HG03520 (cell line): ENCODE measurements around the gene PPFIA3.
"Not testable (repeated sequence)": the region's sequence is repeated elsewhere in the genome, so short reads cannot be mapped to it uniquely, and the experiment has no call there.

ENCODE experiments used
- ATAC-seq: cut with Tn5 transposase; IDR thresholded peaks from one replicate; pipeline ENCODE4 v1.9.1; 2021; ENCODE audit warnings: mild to moderate bottlenecking, moderate library complexity; ENCODE audit not compliant: unreplicated experiment

Gene PPFIA3

DNA sequence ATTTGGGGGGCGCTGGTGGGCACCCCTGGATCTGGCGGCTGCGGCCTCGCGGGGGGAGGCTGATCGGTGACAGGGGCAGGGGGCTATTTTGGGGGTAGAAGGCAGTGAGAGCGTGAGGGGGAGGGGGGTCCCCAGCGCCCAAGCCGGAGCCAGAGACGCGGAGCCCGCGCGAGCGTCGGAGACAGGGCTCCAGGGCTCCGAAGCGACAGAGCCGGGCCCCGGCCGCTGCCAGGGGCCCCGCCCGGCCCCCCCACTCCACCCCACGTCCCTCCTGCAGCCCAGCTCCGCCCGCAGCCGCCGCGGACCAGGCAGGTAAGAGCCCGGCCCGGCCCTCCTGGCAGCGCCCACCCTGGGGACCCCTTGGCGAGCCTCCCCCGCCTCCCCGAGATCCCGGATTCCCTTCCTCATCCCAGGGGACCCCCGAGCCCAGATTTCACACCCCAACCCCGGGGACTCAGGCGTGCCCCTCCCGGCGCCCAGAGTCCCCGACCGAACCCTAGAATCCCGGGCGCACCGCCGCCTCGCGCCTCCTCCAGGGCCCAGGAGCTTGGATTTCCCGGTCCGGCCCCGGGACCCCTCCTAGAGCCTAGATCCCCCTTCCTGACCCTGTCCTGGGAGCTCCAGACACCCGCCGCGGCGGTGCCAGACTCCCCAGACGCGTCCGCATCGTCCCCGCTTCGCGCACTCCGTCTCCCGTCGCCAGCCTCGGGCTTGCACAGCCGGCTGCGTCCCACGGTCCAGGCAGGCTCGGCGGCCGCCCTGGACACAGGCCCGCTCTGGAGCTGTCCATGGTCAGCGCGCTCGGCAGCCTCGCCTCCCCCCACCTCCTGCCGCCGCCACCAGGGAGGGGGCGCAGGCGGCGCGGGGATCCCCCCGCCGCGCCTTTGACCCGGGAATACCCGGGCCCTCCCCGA lies at the start of gene PPFIA3:
PPFIA3 (plus strand) TSS at position 134 of the 914 bp plus-strand sequence. CDS start 8,330 bp downstream, outside the sequence.
- ATAC-seq, result no peak

DNA sequence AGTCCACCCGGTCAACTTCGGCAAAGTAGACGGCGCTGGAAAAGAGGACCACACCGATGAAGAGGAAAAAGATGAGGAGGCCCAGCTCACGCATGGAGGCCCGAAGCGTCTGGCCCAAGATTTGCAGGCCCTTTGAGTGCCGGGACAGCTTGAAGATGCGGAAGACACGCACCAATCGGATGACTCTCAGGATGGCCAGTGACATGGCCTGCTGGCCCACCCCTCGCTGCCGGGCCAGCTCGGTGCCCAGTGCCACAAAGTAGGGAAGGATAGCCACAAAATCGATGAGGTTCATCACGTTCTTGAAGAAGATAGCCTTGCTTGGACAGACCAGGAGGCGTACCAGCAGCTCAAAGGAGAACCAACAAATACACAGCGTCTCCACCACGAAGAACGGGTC lies 48.9 kb upstream of the PPFIA3 start:
- ATAC-seq, result no peak

DNA sequence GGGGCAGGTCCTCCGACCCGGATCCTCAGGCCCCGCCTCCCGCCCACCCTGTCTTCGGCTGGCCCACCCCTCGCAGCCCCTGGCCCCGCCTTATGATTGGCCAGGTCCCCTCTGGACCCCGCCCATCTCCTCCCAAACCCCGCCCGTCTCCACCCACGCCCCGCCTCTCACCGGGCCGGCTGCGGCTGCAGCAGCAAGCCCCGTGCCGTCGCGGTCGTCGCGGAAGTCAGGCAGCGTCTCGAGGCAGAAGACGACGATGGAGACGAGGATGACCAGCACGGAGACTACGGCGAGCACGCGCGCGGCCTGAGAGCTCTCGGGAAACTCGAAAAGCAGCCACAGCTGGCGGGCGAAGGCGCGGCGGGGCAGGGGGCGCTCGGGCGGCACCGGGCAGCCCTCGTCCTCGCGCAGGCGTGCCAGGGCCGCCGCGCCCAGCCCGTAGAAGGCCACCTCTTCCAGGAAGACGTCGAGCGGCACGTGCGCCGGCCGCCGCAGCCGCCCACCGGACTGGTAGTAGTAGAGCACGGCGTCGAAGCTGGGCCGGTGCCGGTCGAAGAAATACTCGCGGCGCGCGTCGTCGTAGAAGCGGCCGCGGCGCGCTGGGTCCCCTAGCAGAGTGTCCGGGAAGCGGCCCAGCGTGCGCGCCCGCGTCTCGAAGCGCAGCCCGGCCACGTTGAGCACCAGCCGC lies 47.3 kb upstream of the PPFIA3 start:
- ATAC-seq, result no peak

DNA sequence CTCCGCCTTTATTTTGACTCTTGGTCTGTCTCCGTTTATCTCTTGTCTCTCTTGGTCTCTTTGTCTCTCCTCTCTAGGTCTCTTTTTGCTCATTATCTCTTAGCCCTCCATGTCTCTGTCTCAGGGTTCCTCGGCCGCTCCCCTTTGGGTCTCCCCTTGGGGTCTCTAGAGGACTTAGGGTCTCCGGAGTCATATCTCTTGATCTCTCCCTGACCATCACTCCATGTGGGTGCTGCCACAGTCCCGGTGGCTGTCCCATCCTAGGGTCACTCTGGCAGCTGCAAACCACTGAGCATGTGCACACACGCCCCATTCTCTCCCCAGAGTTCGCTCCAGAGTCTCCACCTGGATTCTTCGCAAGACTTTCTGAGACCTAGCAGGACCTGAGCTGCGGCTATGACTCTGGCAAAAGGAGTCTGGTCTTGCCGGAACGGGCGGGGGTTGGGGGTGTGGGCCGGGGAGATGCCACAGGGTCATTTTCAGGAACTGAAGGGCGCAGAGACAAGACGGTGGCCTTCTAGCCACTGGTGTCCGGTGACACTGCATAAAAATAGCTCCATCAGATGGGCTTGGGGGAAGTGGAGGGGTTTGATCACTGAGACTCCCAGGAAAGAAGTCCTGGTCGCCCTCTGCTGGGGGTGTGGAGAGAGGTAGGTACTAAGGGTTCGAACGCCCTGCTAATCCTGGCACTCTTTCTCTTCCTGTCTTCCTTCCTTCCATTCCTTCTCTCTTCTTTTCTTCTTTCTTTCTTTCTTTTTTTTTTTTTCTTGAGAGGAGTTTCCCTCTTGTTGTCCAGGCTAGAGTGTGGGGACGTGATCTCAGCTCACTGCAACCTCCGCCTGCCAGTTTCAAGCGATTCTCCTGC lies 45.6 kb upstream of the PPFIA3 start:
- no peak for ATAC-seq

DNA sequence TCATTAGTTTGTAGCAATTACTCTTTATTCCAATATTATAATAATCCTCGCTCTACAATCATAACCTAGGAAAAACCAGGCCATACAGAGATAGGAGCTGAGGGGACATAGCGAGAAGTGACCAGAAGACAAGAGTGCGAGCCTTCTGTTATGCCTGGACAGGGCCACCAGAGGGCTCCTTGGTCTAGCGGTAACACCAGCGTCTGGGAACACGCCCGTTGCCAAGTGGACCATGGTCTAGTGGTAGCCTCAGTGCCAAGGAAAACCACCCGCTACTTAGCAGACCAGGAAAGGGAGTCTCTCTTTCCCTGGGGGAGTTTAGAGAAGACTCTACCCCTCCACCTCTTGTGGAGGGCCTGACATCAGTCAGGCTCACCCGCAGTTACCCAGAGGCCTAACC lies 44.5 kb upstream of the PPFIA3 start:
- not testable (repeated sequence) for ATAC-seq

DNA sequence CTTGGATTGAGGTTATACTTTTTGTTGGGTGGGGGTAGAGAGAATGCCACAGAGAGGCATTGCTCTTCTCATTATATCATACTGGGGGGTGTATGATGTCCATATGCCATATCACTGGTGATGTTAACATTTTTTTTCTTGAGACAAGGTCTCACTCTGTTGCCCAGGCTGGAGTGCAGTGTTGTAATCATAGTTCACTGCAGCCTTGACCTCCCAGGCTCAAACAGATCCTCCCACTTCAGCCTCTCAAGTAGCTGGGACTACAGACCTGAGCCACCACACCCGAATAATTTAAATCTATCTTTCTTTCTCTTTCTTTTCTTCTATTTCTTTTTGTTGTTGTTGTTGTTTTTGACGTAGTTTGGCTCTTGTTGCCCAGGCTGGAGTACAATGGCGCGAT lies 39.0 kb upstream of the PPFIA3 start:
- no peak for ATAC-seq

DNA sequence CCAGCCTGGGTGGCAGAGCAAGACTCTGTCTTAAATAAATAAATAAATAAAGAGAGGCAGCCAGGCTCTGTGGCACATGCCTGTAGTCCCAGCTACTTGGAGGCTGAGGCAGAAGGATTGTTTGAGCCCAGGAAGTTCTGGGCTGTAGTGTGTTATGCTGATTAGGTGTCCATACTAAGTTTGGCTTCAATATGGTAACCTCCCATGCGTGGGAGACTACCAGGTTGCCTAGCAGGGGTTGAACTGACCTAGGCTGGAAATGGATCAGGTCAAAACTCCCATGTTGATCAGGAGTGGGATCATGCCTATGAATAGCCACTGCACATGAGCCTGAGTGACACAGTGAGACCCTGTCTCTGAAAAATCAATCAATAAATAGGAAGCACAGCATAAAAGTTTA lies 38.1 kb upstream of the PPFIA3 start:
- ATAC-seq, result no peak

DNA sequence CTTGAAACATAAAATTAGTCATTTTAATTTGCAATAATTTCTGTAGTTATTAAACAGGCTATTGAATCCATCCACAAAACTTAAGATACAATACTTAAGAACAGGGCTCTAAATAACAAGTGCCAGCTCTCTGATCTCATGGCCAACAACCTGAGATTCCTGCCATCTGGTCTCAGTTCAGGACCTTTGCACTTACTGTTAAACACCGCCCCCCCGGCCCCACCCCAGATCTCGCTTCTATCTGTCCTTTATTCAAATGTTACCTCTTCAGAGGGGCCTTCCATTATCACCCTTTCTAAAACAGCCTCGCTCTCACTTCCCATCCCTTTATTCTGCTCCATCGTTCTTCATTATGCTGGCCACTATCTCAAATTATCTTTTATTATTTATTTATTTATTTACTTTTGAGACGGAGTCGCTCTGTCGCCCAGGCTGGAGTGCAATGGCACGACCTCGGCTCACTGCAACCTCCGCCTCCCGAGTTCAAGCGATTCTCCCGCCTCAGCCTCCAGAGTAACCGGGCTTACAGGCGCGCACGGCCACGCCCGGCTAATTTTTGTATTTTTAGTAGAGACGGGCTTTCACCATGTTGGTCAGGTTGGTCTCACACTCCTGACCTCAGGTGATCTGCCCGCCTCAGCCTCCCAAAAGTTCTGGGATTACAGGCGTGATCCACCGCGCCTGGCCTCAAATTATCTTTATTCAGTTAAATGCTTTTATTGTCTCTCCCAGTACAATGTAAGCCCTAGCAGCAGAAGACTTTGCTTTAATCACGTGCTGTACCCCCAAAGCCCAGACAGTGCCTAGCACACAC lies 34.9 kb upstream of the PPFIA3 start:
- ATAC-seq, result no peak

DNA sequence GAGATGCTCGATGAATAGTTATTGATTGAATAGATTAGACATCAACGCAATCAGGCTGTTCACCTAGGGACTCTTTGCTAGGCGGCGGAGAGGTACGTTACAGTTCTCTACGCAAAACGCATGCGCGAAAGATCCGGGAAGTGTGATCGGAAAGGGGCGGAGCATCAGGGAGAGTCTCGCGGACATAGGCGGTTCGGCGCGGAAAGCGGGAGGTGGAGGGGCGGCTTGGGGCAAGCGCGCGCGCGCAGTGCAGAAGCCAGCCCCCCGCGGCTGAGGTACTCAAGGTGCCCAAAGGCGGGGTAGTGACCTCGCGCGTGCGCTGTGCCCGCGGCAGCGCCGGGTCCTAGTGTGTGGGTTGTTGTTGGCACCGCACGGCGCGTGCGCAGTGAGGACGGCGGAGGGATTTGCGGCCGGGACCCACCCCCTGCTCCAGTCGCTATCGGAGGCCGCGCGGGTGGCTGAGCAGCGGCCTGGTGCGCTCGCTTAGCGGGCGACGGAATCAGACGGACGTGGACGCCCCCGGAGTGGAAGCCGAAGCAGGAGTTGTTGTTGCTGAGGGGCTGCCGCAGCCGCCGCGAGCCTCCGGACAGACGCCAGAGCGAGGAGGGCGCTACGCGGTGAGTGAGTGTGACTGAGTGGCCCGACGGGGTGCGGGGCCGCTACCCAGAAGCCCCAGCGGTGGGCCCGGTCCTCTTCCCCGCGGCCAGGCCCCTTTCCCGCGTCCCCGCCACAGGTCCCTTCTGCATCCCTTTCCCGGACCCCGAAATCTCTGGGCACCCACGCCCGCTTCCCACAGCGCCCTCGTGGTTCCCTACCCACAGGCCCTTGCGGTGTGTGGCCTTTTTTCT lies 34.1 kb upstream of the PPFIA3 start, which contains the start of gene SNRNP70:
SNRNP70 (plus strand) TSS at position 432 of the 848 bp plus-strand sequence. CDS start 964 bp downstream, outside the sequence.
- ATAC-seq, result peak; percentile 79

DNA sequence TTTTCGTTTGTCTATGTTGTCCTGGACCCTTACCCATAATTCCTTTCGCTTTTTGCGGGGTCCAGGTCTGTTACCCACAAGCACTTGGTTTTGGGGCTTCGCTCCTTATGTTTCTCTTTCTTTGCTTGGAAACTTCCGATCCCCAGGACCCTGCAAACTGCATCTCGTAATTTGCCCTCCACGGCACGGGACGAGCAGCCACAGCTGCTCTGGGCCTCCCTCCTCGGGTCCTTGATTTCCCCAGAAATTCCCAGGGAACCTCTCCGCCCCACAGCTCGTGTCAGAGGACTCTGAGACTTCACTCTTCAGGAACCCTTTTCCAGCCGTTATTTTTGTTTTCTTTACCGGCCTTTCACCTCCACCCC lies 33.5 kb upstream of the PPFIA3 start:
- no peak for ATAC-seq

DNA sequence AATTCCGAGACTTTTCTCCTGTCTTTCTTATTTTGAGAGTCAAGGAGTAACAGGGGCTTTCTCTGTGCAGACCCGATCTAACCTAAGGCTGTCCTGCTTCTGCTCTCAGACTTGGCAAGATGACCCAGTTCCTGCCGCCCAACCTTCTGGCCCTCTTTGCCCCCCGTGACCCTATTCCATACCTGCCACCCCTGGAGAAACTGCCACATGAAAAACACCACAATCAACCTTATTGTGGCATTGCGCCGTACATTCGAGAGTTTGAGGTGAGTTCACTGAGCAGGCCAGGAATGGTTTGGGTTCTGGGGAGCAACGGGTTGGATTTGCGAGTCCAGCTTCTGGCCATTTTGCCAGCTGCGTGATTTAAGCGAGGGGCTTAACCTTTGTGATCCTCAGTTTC lies 33.0 kb upstream of the PPFIA3 start:
- ATAC-seq, result no peak

DNA sequence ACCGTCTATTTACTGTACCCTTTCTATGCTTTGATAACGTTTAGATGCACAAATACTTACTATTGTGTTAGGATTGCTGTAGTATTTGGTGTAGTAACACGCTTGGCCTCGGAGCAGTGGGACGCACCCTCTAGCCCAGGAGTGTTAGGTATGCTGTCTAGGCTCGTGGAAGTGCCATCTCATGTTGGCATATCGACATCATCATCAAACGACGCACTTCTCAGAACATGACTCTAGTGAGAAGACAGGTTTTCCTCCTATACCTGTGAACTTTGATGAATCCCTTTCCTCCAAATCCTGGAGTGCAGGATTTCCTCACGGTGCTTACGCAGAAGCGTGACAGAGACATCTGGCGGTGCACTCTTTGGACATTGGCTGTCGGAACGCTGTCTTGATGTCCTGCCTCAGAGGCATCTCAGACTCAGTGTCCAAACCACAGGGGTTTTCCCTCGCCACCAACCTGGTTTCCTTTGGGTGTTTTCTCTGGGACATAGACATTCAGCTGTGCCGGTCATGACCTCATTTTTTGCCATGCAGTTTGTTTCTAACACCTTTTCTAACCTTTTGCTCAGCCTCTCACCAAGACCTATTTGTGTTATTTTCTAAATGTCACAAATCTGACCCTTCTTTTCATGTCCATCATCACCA lies 27.8 kb upstream of the PPFIA3 start:
- ATAC-seq, result no peak

DNA sequence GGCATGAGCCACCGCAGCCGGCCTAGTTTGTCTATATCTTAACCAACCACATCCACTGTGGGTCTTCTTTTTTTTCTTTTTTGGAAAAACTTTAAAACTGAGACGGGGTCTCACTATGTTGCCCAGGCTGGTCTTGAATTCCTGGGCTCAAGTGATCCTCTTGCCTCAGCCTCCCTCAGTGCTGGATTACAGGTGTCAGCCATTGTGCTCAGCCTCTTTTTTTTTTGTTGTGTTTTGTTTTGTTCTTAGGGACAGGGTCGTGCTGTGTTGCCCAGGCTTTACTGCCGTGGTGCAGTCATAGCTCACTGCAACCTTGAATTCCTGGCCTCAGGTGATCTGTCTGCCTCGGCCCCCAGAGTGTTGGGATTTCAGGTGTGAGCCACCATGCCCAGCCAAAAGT lies 26.7 kb upstream of the PPFIA3 start:
- no peak for ATAC-seq

DNA sequence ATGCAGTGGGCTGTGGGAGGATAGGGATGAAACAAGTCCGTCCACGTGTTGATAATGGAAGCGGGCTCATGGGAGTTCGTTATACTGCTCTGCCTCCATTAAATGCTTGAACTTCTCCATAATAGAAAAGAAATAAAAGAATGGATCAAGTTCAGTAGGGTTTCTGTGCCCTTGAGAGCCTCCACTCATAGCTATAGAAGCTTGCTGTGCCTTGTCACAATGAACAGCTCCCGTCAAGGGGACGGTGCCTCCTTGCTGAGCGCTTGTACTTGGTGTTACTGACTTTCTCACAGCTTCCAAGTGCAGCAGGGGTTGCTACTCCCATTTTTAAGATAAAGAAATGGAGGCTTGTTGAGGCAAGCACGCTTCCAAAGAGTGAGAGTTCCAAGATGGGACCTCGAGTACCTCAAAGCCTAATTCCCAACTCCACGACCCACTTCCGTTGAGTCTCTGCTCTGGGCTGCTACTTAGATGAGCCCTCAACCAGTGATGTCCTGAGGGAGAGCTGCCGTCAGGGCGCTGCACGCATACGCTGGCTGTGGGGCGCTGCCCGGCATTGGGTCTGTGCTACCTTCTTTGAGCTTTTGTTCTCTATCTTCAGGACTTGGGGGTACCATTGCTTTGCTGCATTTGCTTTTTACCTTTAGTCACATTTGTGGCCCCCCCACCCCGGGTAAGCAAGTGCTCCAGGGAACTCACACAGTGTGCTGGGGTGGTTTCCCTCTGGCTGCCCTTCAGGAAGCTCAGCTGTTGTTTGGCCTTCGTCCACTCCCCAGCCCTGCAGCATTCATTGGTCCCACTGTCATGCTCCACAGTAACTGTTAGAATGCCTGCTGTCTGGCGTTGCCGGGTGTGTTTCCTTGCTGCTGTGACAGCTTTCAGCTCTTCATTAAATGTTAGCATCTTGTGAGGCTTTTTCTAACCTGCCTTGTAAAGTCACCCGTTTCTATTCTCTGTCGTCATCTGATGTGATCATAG lies 24.6 kb upstream of the PPFIA3 start:
- ATAC-seq, result no peak

DNA sequence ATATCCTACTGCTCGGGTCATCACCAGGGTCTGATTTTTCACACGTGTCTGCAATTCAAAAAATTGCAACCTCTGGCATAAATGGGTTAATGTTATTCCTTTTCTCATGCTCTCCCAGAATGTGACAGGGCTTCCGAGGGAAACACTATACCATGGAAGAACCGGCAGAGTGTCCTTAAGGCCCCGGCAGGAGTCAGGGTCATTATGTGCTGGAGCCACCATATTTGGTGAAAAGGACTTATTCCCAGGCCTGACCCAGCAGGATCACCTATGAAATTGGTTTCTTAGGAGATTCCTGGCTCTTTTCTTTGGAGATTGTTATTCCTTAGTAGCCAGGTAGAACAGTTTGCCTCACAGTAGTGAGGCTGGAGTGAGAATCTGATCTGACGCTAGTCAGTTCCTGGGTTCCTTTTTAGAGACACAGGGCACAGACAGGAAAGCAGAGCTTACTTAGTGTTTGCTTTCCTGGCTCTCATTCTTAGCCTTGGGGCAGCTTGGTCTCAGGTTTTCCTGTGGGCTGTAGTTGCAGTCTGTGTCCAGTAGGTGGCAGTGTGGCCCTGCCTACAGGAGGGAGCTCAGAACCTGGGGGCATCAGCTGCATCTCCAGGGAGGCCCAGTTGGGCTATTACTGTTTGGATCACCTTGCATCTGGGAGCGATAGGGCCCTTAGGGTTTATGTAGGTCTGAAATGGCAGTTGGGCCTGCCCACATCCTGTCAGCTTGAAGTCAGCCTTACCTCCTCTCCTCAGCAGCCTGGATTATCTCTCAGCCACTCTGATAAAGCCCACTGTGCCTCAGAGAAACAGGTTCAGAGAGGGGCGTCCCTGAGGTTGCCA lies 21.7 kb upstream of the PPFIA3 start:
- ATAC-seq, result no peak

DNA sequence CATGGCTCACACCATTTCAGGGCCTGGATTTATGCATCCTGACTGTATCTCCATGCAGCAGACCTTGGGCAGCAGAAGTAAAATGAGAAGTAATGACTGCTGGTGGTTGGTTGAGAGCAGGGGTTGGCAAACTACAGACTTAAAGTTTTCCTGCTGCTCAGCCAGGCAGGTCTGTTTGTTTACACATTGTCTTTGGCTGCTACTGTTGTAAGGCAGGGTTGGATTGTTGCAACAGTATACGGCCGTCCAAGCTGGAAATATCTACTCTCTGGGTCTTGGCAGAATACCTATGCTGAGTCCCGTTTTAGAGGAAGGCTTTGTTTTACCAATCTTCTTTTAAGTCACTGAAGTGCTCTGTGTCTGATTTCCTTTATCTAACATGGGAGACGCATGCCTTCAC lies 20.5 kb upstream of the PPFIA3 start:
- no peak for ATAC-seq

DNA sequence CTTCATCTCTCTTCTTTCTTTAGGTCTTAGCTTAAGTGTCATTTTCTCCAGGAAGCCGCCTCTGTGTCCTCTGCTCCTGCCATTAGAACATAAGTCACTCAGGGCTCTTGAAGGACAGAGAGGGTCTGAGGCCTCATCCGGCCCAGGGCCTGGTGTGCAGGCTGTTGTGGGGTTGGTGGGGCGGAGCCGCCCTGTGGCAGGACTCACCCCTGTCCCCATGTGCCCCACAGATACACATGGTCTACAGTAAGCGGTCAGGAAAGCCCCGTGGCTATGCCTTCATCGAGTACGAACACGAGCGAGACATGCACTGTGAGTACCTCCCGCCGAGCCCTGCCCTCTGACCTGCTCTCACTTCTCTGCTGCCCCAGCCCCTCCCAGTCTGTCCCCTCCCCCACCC lies 18.2 kb upstream of the PPFIA3 start:
- no peak for ATAC-seq
